Measurements from ENCODE around the gene TIMP3.
A peak's percentile ranks its signal among the peaks of the same experiment; 100 is the strongest.

The TIMP3 gene

DNA sequence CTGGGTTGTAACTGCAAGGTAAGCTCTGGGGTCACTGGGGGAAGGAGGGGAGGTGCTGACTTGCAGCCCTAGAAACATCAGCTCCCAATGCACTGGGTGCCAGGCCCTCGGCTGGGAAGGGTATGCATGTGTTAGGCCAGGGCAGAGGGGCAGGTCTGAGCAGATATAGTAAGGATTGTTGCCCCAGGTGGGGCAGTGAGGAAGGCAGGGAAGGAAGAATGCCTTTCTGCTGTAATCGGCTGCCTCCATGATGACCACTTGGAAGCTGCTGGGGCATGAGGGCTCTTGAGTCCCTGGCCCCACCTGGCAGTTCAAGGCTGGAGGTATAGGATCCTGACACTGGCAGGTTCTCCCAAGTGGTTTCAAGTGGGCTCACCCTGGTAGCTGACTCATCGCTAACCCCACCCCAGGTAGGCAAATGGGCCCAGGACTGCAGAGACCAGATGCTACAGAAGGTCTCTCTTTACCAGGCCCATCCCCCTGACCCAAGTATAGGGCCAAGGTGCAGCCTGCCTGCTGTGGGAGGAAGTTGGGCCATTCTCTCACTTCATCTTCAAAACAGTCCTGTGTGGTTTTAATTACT, 56.7 kb downstream of the TIMP3 start:
- Histone ChIP-seq H3K27ac (ENCODE audit: extremely low read depth, low read depth, low read length) (no peak overlapping the region), H3K36me3 (ENCODE audit: control insufficient read depth in 2 of 2, insufficient read depth in 1 of 2, low read length in 2 of 2) (peaks cover 0 to 41% of the 10 kb centered on the region in 2 experiments; a peak in 1 of 3 replicates), H3K9me3 (ENCODE audit: control insufficient read depth, insufficient read depth, low read depth, low read length) (no peaks in the 10 kb centered on the region), H3K4me1 (ENCODE audit: control insufficient read depth, insufficient read depth, low read length) (no peaks in the 10 kb centered on the region), H3K4me3 (ENCODE audit: low read depth, low read length) (no peak overlapping the region)
- TF ChIP-seq GLIS1 (tag by site-specific recombination; IDR thresholded peaks at IDR 0.05), result peak; percentile 48
- no peak for TF ChIP-seq ZFP3 (tag by site-specific recombination; IDR thresholded peaks at IDR 0.05; ENCODE audit: low read depth)
- TF ChIP-seq IKZF3 (tag by site-specific recombination; IDR thresholded peaks at IDR 0.05), result no peak
- TF ChIP-seq PRDM1 (tag by site-specific recombination; IDR thresholded peaks at IDR 0.05), result no peak
- no peak for TF ChIP-seq ZNF837 (tag by site-specific recombination; IDR thresholded peaks at IDR 0.05)
- TF ChIP-seq ZNF610 (tag by site-specific recombination; IDR thresholded peaks at IDR 0.05; ENCODE audit: borderline replicate concordance), result no peak
- TF ChIP-seq ZNF600 (tag by site-specific recombination; IDR thresholded peaks at IDR 0.05), result no peak
- TF ChIP-seq RBAK (tag by site-specific recombination; IDR thresholded peaks at IDR 0.05), result no peak
- ChIA-PET CTCF (interaction anchor here (0.5 to 0.9 kb wide), 3 partner anchors 16 to 131 kb away, joined by 3 to 4 read pairs (median 3); no protein-coding TSS in a partner anchor), POLR2A (no interaction called here)

DNA sequence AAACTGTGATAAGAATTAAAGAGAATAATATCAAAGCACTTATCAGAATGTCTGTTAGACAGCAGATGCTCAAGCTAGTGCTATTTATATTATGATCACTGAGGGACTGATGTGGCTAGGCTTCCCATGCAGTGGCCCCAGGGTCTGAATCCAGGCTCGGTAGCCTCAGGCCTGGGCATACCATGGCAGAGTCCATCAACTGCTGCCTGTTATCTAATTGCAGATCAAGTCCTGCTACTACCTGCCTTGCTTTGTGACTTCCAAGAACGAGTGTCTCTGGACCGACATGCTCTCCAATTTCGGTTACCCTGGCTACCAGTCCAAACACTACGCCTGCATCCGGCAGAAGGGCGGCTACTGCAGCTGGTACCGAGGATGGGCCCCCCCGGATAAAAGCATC, 57.5 kb downstream of the TIMP3 start:
- Histone ChIP-seq H3K4me1 (ENCODE audit: control insufficient read depth, insufficient read depth, low read length) (no peaks in the 10 kb centered on the region), H3K9me3 (ENCODE audit: control insufficient read depth, insufficient read depth, low read depth, low read length) (no peaks in the 10 kb centered on the region), H3K4me3 (ENCODE audit: low read depth, low read length) (no peak overlapping the region), H3K36me3 (ENCODE audit: control insufficient read depth in 2 of 2, insufficient read depth in 1 of 2, low read length in 2 of 2) (peaks cover 0 to 41% of the 10 kb centered on the region in 2 experiments; a peak in 1 of 3 replicates), H3K27ac (ENCODE audit: extremely low read depth, low read depth, low read length) (no peak overlapping the region)
- ChIA-PET POLR2A (no interaction called here), CTCF (interaction anchor here (0.9 kb wide), 1 partner anchor 62 kb away, joined by 3 read pairs; no protein-coding TSS in a partner anchor)
- no peak for TF ChIP-seq OSR2 (tag by site-specific recombination; IDR thresholded peaks at IDR 0.05)
- no peak for TF ChIP-seq ZFP3 (tag by site-specific recombination; IDR thresholded peaks at IDR 0.05; ENCODE audit: low read depth)
- TF ChIP-seq ZNF433 (tag by site-specific recombination; IDR thresholded peaks at IDR 0.05; ENCODE audit: low read depth), result no peak
- no peak for TF ChIP-seq ZNF366 (tag by site-specific recombination; conservative IDR thresholded peaks at IDR 0.05)
- no peak for TF ChIP-seq SALL2 (tag by site-specific recombination; IDR thresholded peaks at IDR 0.05; ENCODE audit: borderline replicate concordance)
- TF ChIP-seq ZNF529 (tag by site-specific recombination; IDR thresholded peaks at IDR 0.05; ENCODE audit: insufficient replicate concordance), result no peak
- no peak for TF ChIP-seq ZNF701 (tag by site-specific recombination; IDR thresholded peaks at IDR 0.05)
- no peak for TF ChIP-seq ZNF184 (tag by site-specific recombination; IDR thresholded peaks at IDR 0.05)
- no peak for TF ChIP-seq ZNF140 (tag by site-specific recombination; IDR thresholded peaks at IDR 0.05)

DNA sequence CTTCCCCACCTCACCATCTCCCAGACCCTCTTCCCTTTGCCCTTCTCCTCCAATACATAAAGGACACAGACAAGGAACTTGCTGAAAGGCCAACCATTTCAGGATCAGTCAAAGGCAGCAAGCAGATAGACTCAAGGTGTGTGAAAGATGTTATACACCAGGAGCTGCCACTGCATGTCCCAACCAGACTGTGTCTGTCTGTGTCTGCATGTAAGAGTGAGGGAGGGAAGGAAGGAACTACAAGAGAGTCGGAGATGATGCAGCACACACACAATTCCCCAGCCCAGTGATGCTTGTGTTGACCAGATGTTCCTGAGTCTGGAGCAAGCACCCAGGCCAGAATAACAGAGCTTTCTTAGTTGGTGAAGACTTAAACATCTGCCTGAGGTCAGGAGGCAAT, 58.2 kb downstream of the TIMP3 start:
- TF ChIP-seq ZNF184 (tag by site-specific recombination; IDR thresholded peaks at IDR 0.05), result no peak
- TF ChIP-seq, protein P1, sequence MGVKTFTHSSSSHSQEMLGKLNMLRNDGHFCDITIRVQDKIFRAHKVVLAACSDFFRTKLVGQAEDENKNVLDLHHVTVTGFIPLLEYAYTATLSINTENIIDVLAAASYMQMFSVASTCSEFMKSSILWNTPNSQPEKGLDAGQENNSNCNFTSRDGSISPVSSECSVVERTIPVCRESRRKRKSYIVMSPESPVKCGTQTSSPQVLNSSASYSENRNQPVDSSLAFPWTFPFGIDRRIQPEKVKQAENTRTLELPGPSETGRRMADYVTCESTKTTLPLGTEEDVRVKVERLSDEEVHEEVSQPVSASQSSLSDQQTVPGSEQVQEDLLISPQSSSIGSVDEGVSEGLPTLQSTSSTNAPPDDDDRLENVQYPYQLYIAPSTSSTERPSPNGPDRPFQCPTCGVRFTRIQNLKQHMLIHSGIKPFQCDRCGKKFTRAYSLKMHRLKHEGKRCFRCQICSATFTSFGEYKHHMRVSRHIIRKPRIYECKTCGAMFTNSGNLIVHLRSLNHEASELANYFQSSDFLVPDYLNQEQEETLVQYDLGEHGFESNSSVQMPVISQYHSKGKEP (tag by site-specific recombination; IDR thresholded peaks at IDR 0.05), result no peak
- no peak for TF ChIP-seq ZNF423 (tag by site-specific recombination; IDR thresholded peaks at IDR 0.05)
- TF ChIP-seq ZNF221 (tag by site-specific recombination; IDR thresholded peaks at IDR 0.05; ENCODE audit: borderline replicate concordance), result no peak
- TF ChIP-seq, protein P2, sequence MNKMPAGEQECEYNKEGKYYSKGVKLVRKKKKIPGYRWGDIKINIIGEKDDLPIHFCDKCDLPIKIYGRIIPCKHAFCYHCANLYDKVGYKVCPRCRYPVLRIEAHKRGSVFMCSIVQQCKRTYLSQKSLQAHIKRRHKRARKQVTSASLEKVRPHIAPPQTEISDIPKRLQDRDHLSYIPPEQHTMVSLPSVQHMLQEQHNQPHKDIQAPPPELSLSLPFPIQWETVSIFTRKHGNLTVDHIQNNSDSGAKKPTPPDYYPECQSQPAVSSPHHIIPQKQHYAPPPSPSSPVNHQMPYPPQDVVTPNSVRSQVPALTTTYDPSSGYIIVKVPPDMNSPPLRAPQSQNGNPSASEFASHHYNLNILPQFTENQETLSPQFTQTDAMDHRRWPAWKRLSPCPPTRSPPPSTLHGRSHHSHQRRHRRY (tag by site-specific recombination; IDR thresholded peaks at IDR 0.05), result no peak
- TF ChIP-seq ZNF529 (tag by site-specific recombination; IDR thresholded peaks at IDR 0.05; ENCODE audit: insufficient replicate concordance), result no peak
- TF ChIP-seq ZNF501 (tag by site-specific recombination; IDR thresholded peaks at IDR 0.05), result no peak
- TF ChIP-seq ZNF138 (tag by site-specific recombination; IDR thresholded peaks at IDR 0.05; ENCODE audit: borderline replicate concordance), result no peak
- TF ChIP-seq ZBTB48 (tag by site-specific recombination; IDR thresholded peaks at IDR 0.05), result no peak
- no peak for TF ChIP-seq KLF9 (tag by site-specific recombination; IDR thresholded peaks at IDR 0.05; ENCODE audit: low read depth)
- TF ChIP-seq, protein P3, sequence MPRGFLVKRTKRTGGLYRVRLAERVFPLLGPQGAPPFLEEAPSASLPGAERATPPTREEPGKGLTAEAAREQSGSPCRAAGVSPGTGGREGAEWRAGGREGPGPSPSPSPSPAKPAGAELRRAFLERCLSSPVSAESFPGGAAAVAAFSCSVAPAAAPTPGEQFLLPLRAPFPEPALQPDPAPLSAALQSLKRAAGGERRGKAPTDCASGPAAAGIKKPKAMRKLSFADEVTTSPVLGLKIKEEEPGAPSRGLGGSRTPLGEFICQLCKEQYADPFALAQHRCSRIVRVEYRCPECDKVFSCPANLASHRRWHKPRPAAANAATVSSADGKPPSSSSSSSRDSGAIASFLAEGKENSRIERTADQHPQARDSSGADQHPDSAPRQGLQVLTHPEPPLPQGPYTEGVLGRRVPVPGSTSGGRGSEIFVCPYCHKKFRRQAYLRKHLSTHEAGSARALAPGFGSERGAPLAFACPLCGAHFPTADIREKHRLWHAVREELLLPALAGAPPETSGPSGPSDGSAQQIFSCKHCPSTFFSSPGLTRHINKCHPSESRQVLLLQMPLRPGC (tag by site-specific recombination; IDR thresholded peaks at IDR 0.05), result no peak
- TF ChIP-seq, protein P4, sequence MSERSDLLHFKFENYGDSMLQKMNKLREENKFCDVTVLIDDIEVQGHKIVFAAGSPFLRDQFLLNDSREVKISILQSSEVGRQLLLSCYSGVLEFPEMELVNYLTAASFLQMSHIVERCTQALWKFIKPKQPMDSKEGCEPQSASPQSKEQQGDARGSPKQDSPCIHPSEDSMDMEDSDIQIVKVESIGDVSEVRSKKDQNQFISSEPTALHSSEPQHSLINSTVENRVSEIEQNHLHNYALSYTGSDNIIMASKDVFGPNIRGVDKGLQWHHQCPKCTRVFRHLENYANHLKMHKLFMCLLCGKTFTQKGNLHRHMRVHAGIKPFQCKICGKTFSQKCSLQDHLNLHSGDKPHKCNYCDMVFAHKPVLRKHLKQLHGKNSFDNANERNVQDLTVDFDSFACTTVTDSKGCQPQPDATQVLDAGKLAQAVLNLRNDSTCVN (tag by site-specific recombination; optimal IDR thresholded peaks at IDR 0.05), result no peak
- TF ChIP-seq GLI2 (tag by site-specific recombination; IDR thresholded peaks at IDR 0.05; ENCODE audit: borderline replicate concordance, low read depth), result no peak
- no peak overlapping the region for H3K27ac ChIP-seq (ENCODE audit: extremely low read depth, low read depth, low read length)
- no peaks in the 10 kb centered on the region for H3K4me1 ChIP-seq (ENCODE audit: control insufficient read depth, insufficient read depth, low read length)
- H3K36me3 ChIP-seq (ENCODE audit: control insufficient read depth in 2 of 2, insufficient read depth in 1 of 2, low read length in 2 of 2), result peaks cover 0 to 38% of the 10 kb centered on the region in 2 experiments; a peak in 1 of 3 replicates
- ChIA-PET POLR2A (no interaction called here), CTCF (no interaction called here)
- H3K9me3 ChIP-seq (ENCODE audit: control insufficient read depth, insufficient read depth, low read depth, low read length), result no peaks in the 10 kb centered on the region
- no peak overlapping the region for H3K4me3 ChIP-seq (ENCODE audit: low read depth, low read length)

Measured in HEK293 (cell line).